ENCODE data around the gene XPO5. TPM values are rescaled to one million over a fixed set of nuclear protein-coding genes. Genes with fewer than 3 reads are reported as not detected.

The XPO5 gene
- total and polyA plus RNA-seq, 2 of the 4 experiments (the other 2 are of a cell fraction), result 29.0 to 30.1 TPM

- no peaks in the 10 kb centered on the region for H3K9me3 ChIP-seq (ENCODE audit: control insufficient read depth, insufficient read depth, low read length)
- BruUV-seq (replicated peaks), result TSS peak; percentile 5
- no peak overlapping the region for H2BK15ac ChIP-seq (ENCODE audit: low read depth, low read length)
- no peak overlapping the region for H3K4me2 ChIP-seq (ENCODE audit: low read depth, low read length)
- H3K27me3 ChIP-seq (ENCODE audit: control insufficient read depth, insufficient read depth, low read length), result no peaks in the 10 kb centered on the region
- no peak overlapping the region for H3K56ac ChIP-seq (ENCODE audit: extremely low read depth, insufficient read depth, low read length)
- in situ Hi-C loops (cut with MboI; ENCODE audit: low sequenced_read_pairs) (no loop called here), intact Hi-C loops (cut with micrococcal nuclease) (loop anchor here (5.0 kb wide), 1 partner anchor 147 kb away; the partner anchor contains the start of gene VEGFA), dilution Hi-C loops (cut with HindIII; ENCODE audit: low sequenced_read_pairs, unreplicated experiment) (no loop called here)
- WGBS, 2 experiments (ENCODE audit: extremely low coverage in 2 of 2, insufficient read length in 1 of 2), result 90% methylated on average over 6 of the region's 16 CpGs; no CpG with 5 or more reads in 1 of the 2 experiments
- H4K91ac ChIP-seq (ENCODE audit: insufficient read depth, low read depth, low read length), result no peak overlapping the region
- no peak overlapping the region for H3K9ac ChIP-seq (ENCODE audit: low read depth, low read length)
- peaks cover 32% of the 10 kb centered on the region for H3K9me1 ChIP-seq (ENCODE audit: insufficient read depth, low read length)
- no peak overlapping the region for H2AFZ ChIP-seq (replicated peaks; ENCODE audit: low read length, poor library complexity)
- H2AK9ac ChIP-seq (replicated peaks; ENCODE audit: low read depth, low read length, poor library complexity), result peak overlapping the region; percentile 67
- no peak overlapping the region for H2BK5ac ChIP-seq (ENCODE audit: low read depth, low read length, poor library complexity, severe bottlenecking)
- H2BK20ac ChIP-seq (ENCODE audit: low read depth, low read length), result no peak overlapping the region
- H3K36me3 ChIP-seq (ENCODE audit: control insufficient read depth, insufficient read depth, low read length), result peaks cover 54% of the 10 kb centered on the region
- no peak overlapping the region for H3K4ac ChIP-seq (ENCODE audit: low read depth, low read length)
- no peaks in the 10 kb centered on the region for H4K20me1 ChIP-seq (ENCODE audit: insufficient read depth, low read length)
- DNase-seq (no peak), ATAC-seq (ENCODE audit: low read depth) (no peak)
- H4K8ac ChIP-seq (ENCODE audit: low read depth in 2 of 2, low read length in 2 of 2), result no peak overlapping the region
- no peak overlapping the region for H3K18ac ChIP-seq (ENCODE audit: low read depth, low read length)
- no peak overlapping the region for H3K14ac ChIP-seq (replicated peaks; ENCODE audit: low read depth, low read length)
- H3K23ac ChIP-seq (ENCODE audit: low read depth, low read length), result no peak overlapping the region
- ChIA-PET CTCF (interaction anchor here (0.6 kb wide), 1 partner anchor 9 kb away, joined by 6 read pairs; no protein-coding TSS in a partner anchor), POLR2A (ENCODE audit: unreplicated experiment) (no interaction called here)
- peaks cover 49 to 81% of the 10 kb centered on the region in 2 experiments for H3K79me1 ChIP-seq (ENCODE audit: low read depth in 1 of 2, low read length in 2 of 2)
- H4K5ac ChIP-seq (ENCODE audit: low read depth, low read length), result no peak overlapping the region
- TF ChIP-seq POLR2A (IDR thresholded peaks at IDR 0.05; ENCODE audit: low read depth, low read length) (no peak), MXI1 (IDR thresholded peaks at IDR 0.05; ENCODE audit: borderline replicate concordance, low read depth, low read length) (no peak), RCOR1 (IDR thresholded peaks at IDR 0.05; ENCODE audit: insufficient replicate concordance, low read length) (no peak), CEBPB (IDR thresholded peaks at IDR 0.05; ENCODE audit: low read depth, low read length) (no peak), RFX5 (IDR thresholded peaks at IDR 0.05; ENCODE audit: low read depth, low read length) (no peak), MAZ (IDR thresholded peaks at IDR 0.05; ENCODE audit: borderline replicate concordance, low read depth, low read length) (no peak), CHD1 (IDR thresholded peaks at IDR 0.05; ENCODE audit: low read depth, low read length) (no peak), FOS (IDR thresholded peaks at IDR 0.05; ENCODE audit: low read depth, low read length) (no peak), BHLHE40 (IDR thresholded peaks at IDR 0.05; ENCODE audit: low read depth, low read length) (no peak), USF2 (IDR thresholded peaks at IDR 0.05; ENCODE audit: low read depth, low read length) (no peak), CTCF (conservative IDR thresholded peaks at IDR 0.05; ENCODE audit: low read depth, low read length) (no peak), ELK1 (IDR thresholded peaks at IDR 0.05; ENCODE audit: borderline replicate concordance, low read depth, low read length) (no peak), RAD21 (IDR thresholded peaks at IDR 0.05; ENCODE audit: low read length) (no peak), NFE2L2 (IDR thresholded peaks at IDR 0.05; ENCODE audit: low read depth, low read length) (no peak), MAFK (IDR thresholded peaks at IDR 0.05; ENCODE audit: low read depth, low read length) (no peak), SMC3 (IDR thresholded peaks at IDR 0.05; ENCODE audit: low read depth, low read length) (no peak)
- no peak overlapping the region for H3K4me3 ChIP-seq (ENCODE audit: insufficient read depth, low read depth, low read length)
- H3K4me1 ChIP-seq (ENCODE audit: control insufficient read depth, insufficient read depth, low read length), result peaks cover 6% of the 10 kb centered on the region
- H2AK5ac ChIP-seq (ENCODE audit: low read depth, low read length), result peak overlapping the region; percentile 4; the same call in 1 of the 2 replicates
- H2BK120ac ChIP-seq (ENCODE audit: low read depth, low read length), result no peak overlapping the region
- no peak overlapping the region for H3K27ac ChIP-seq (ENCODE audit: insufficient read depth, low read length)
Measured at GRCh38 chr6:43625393-43625992, 49.7 kb upstream of the XPO5 start.
